ENCODE results near the gene SIPA1L3.
A peak's percentile ranks its signal among the peaks of the same experiment; 100 is the strongest.

The SIPA1L3 gene

GRCh38 chr19:38202504-38202903 lies 295.5 kb downstream of the SIPA1L3 start:
- DNase-seq, result no peak

DNA sequence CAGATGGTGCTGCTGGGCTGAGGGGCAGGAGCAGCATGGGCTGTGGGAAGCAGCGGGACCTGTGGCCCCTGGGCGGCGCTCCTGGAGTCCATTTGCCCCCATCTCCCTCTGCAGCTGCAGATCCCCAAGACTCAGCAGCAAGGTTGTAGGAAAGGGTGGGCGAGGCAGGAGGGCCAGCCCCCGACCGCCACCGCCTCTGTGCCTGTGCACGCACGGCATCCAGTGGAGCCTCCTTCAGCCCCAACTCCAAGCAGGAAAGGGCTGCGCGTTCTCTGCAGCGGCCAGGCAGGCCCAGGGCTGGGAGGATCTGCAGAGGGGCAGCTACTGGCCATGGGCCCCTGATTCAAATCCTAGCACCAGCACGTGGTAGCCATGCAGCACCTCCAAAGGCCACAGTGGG lies 296.2 kb downstream of the SIPA1L3 start:
- no peak for DNase-seq

DNA sequence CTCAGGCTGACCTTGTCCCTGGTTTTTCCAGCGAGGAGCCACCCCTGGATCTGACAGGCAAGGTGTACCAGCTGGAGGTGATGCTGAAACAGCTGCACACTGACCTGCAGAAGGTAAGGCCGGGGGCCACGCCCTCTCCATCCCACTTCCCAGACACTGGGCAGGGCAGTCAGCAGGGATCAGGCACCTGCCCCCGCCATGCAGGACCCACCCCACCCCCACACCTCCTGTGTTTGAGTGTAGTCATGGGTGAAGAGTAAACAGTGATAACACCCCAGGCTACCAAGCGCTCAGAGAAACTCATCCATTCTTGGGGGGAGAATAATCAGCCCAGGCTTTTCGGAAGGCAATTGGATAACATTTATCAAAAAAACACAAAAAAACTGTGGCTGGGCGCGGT lies 297.1 kb downstream of the SIPA1L3 start:
- DNase-seq, result no peak

DNA sequence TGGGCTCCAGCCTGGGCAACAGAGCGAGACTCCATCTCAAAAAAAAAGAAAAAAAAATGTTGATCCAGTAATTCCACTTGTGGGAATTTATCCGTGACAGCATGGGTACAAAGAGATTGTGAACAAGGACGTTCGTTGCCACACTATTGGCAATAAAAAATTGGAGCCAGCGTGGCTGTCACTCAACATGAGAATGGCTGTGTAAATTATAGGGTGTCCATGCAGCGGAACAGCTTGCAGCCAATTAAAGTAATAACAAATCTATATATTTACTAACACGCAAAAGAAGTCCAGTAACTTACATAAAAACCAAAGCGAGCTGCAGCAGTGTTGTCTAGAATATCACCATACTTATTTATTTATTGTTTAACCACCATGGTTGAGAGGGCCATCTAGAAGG lies 297.7 kb downstream of the SIPA1L3 start:
- DNase-seq, result no peak

DNA sequence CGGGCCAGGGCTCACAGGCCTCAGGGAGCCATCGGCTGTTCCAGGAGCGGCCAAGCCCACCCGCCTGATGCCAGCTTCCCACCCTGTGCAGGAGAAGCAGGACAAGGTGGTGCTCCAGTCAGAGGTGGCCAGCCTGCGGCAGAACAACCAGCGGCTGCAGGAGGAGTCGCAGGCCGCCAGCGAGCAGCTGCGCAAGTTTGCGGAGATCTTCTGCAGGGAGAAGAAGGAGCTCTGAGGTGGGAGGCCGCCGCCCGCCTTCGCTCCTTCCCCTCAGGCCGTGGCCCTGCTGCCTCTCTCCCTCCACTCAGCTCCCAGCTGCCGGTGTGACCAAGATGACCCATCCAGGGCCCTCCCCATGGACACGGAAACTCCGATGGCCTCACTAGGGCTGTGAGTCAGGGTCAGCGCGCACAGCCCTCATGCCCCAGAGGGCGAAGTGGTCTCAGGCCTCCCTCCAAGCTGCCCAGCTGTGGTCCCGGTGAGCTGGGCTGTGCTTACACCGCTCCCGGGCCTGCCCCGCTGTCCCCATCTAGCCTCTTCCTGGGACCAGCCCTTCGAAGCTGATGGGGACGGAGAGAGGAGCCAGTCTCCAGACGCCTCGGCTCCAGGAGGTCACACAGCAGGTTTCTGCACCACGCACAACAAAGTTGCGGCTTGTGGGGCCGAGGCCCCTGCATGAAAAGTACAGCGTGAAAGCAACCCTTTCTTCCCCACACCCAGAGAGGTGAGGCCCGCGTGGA lies 299.2 kb downstream of the SIPA1L3 start:
- DNase-seq, result no peak

DNA sequence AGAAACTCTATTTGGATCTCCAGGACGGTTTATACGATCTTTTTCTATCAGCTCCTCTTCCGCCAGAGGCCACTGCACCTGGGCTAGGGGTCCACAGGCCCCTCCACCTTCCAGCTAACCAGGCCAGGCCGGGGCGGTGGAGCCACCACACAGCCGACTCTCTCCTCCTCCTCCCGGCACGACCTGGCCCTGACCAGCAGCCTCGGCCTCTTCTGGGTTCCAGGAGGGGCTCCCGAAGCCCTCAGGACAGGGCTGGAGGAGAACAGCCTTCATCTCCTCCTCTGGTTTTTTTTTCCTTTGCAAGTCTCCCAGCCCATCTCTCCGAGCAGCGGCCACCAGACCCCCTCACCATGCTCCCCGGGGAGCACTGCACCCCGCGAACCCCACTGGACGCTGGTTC lies 299.9 kb downstream of the SIPA1L3 start:
- DNase-seq, result no peak

DNA sequence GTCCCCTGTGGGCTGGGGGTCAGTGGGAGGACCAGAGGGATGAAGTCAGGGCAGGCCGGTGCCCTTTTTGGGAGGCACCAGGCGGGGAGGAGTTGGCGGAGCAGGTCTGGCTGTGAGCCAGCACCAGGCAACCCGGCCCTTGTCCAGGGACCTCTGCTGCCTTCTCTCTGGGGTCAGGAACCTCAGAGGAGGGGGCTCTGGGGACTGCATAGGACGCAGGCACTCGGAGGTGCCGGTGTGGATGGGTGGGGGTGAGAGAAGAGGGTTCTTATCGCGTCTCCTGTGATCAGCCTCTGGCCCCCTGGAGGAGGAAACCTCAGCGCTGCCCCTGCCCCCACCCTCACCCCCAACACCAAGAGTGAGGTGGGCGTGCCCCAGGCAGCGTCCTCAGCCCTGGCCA lies 300.5 kb downstream of the SIPA1L3 start:
- no peak for DNase-seq

DNA sequence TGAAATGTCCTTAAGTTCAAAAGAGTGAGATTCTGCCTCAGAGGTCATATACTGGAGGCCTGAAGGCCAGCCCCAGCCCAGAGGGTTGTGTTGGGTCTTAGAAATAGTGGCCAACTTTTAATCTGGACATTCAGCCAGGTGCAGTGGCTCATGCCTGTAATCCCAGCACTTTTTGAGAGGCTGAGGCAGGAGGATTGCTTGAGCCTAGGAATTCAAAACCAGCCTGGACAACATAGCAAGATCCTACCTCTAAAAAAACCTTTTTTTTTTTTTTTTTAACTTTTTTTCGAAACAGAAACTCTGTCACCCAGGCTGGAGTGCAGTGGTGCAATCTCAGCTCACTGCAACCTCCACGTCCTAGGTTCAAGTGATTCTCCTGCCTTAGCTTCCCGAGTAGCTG lies 301.6 kb downstream of the SIPA1L3 start:
- DNase-seq, result no peak

GRCh38 chr19:38209152-38209551 lies 302.1 kb downstream of the SIPA1L3 start:
- DNase-seq, result no peak

DNA sequence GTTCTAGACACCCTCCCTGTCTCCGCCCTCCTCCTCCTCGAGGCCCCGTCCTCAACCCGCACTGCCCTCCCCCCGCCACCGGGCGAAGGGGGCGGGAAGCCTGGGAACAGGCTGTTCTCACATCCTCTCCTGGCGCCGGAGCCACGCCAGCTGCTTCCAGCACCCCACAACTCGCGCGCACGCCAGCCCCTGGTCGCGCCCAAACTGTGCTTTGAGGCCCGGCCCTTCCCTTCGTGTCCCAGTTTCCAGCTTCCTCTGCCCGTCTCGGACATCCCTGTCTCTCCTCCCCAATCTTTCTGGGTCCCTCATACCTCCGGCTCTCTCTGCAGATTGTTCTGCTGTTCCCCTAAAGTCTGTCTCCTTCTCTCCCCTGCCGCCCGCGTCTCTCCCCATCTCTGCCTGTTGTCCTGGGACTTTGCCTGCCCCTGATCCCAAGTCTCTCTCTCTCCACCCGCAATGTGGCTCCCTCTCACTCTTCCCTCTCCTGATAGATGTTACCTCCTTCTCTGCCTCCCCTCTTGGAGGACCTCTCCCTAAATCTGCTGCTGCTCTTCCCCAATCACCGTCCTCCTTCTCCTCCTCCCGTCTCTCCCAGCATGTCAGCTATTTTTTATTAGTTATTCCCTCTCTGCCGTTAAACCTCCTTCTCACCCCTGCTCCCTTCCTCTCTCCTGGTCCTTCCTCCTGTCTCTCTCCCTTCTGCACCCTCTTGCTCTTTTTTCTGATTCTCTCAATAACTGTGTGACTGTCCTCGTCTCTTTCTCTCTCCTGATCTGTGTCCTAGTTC lies 302.9 kb downstream of the SIPA1L3 start:
- no peak for DNase-seq

- DNase-seq, result no peak
Measured at GRCh38 chr19:38210458-38210987, 303.5 kb downstream of the SIPA1L3 start.

GRCh38 chr19:38211151-38211591 lies 304.2 kb downstream of the SIPA1L3 start:
- DNase-seq, result no peak

DNA sequence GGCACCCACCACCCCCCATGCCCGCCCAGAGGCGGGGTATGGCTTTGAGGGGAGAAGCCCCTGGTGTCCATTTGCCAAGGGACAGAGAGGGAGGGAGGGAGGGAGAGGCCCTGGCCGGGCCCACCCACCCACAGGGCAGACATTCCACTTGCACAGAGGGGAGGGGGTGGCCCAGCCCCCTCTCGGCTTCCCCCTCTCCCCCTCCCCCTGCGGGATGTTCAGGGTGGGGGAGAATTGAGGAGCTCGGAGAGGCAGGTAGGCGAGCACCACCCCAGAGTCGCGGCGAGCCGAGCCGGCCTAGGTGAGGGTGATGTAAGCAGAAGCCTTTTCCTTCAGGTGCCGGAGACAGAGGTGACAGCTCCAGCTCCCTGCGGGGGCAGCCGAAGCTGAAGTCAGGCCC lies 304.8 kb downstream of the SIPA1L3 start:
- DNase-seq, result no peak

DNA sequence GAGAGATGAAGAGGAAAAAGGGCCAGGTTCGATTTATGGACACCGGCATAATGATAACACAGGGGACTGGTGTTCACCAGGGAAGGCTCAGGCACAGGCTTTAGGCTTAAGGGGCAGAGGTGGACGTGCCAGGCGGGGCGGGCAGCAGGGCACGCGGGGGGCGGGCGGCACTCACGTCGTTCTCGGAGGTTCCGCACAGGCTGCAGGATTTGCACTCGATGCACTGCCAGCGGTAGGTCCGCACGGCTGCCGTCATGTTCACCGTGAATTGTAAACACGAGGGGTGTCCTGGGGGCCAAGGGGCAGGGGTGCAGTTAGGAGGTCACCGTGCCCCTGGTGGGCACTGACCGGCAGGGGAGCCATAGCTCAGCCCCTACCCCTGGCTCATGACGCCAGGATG lies 306.5 kb downstream of the SIPA1L3 start:
- no peak for DNase-seq

- peak; percentile 16 for DNase-seq
Measured at GRCh38 chr19:38213911-38214625, 307.1 kb downstream of the SIPA1L3 start.

DNA sequence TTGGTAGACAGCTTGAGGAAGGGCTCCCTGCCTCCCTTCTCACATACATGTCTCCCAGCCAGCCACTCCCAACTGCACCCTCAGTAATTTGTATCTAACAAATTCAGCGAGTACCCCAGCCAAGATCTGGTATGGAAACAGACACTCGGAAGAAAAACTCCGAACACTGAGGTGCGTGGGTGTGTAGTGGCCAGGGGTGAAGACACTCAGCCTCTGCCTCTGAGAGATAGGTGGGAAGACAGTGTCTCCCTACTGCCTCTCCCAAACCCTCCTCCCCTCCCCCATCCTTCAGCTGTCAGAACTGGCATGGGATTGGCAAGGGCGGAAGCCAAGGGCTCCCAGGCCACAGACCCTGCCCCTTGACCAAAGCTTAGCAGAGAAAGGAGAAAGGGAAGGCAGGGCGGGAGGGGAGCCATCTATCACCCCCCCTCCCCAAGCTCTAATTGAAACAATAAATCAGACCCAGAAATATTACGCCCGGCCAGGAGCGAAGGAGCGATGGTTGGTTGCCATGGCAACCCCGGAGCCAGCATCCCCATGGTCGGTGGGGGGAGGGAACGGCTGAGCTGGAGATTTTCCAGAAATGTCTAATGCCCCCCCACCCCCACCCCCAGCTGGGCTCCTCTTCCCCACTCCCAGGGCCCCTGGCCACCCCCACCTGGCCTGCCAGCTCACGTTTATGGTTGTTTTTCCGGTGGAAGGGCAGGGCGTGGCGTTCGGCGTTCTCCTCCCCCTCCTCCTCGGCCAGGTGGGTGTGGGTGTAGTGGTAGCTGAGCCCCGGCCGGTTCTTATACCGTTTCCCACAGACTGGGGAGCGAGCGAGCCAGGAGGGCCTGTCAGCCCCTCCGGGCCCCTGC lies 310.0 kb downstream of the SIPA1L3 start:
- DNase-seq, result no peak

GRCh38 chr19:38218204-38218603 lies 311.2 kb downstream of the SIPA1L3 start:
- no peak for DNase-seq

GRCh38 chr19:38219221-38219620 lies 312.2 kb downstream of the SIPA1L3 start:
- DNase-seq, result no peak

- DNase-seq, result no peak
Measured at GRCh38 chr19:38221421-38221820, 314.4 kb downstream of the SIPA1L3 start.

GRCh38 chr19:38221919-38222830 lies 315.2 kb downstream of the SIPA1L3 start:
- no peak for DNase-seq

- no peak for DNase-seq
Measured at GRCh38 chr19:38223119-38223523, 316.1 kb downstream of the SIPA1L3 start.

Measured in hematopoietic multipotent progenitor cell treated with erythropoietin and hydrocortisone succinate and interleukin-3 and kit ligand, for 8 days (in vitro differentiated cells).